Right renal cortex interstitium (tissue), 3 donors: ENCODE results near the gene IGSF11. TPM values are rescaled to one million over a fixed set of nuclear protein-coding genes. Genes with fewer than 3 reads are reported as not detected.
"Not testable (repeated sequence)": the region's sequence is repeated elsewhere in the genome, so short reads cannot be mapped to it uniquely, and the experiment has no call there.

Experiments used
- DNase-seq, 3 donors: peaks; one replicate each; pipeline ENCODE4 v3.0.0-alpha.2; 2013; ENCODE audit warnings: low read depth in 3 of 3, low spot score in 2 of 3
- polyA plus RNA-seq, 3 donors: library from polyadenylated mRNA; unstranded; fragments of 120-200 nt; gene quantifications; one replicate each; pipeline ENCODE4 v1.2.1, GENCODE V29; 2013; ENCODE audit not compliant: insufficient read length in 3 of 3

Gene IGSF11, protein sequence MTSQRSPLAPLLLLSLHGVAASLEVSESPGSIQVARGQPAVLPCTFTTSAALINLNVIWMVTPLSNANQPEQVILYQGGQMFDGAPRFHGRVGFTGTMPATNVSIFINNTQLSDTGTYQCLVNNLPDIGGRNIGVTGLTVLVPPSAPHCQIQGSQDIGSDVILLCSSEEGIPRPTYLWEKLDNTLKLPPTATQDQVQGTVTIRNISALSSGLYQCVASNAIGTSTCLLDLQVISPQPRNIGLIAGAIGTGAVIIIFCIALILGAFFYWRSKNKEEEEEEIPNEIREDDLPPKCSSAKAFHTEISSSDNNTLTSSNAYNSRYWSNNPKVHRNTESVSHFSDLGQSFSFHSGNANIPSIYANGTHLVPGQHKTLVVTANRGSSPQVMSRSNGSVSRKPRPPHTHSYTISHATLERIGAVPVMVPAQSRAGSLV
- 1 to 10 TPM; 4.0 to 6.4 (median 5.0) TPM for polyA plus RNA-seq

DNA sequence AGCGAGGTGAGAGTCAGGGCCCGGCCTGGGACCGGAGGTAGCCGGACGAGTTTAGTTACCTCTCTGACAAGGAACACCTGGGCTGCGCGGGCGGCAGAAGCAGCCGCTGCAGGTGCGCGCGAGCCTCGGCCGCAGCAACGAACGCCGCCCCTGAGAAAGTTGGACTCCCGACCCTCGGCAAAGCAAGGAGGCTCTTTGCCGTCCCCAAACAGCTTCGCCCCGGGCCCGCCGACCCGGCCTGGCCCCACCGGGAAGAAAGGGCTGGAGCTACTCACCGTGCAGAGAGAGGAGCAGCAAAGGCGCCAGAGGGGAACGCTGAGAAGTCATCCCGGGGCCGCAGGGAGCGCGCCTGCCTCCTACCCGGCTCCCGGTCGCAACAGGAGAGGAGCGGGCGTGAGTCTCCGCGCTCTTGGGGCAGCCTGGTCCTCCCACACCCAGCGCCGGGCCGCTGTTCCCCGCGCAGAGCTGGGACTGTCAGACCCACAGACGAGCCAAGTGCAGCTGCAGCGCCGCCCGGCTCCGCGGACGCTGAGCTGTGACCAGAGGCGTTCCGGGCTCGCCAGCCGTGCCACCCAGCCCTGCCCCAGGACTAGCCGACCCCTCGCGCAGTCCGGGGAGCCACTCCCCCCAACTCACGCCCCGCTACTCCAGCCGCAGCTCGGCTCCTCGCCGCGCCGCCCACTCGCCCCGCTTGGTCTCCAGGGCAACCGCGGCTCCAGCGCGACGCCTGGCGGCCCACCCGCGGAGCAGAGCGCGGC, at the start of gene IGSF11:
Gene IGSF11, minus strand, starts transcription at position 591 of the 758 bp plus-strand sequence. Its CDS starts 264 bp downstream, at position 327.
- DNase-seq = peak in 2 of 3 donors; percentile 54 to 66

DNA sequence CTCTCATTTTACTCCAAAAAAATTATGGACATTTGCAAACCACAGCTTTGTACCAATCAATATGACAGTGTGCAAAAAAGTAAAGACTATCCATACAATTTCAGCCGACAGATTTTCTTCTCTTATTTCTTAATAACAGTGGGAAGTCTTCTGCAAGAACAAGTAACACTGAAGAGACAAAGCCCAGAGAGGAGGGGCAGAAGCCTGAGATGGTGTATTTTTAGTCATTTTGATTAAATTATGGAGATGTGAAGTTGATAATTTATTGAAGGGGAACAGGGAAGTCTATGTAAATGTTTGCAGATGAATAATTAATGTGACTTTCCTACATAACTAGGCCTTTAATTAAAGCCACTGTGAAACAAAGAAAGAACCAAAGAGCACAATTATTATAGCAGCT, 45.7 kb upstream of the IGSF11 start:
- no peak for DNase-seq

GRCh38 chr3:119073258-119074001, 38.8 kb upstream of the IGSF11 start:
- DNase-seq = no peak

DNA sequence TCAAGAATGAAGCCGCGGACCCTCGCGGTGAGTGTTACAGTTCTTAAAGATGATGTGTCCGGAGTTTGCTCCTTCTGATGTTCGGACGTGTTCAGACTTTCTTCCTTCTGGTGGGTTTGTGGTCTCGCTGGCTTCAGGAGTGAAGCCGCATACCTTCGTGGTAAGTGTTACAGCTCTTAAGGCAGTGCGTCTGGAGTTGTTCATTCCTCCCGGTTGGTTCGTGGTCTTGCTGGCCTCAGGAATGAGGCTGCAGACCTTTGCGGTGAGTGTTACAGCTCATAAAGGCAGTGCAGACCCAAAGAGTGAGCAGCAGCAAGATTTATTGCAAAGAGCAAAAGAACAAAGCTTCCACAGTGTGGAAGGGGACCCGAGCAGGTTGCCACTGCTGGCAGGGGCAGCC, 37.8 kb upstream of the IGSF11 start:
- DNase-seq = not testable (repeated sequence)

DNA sequence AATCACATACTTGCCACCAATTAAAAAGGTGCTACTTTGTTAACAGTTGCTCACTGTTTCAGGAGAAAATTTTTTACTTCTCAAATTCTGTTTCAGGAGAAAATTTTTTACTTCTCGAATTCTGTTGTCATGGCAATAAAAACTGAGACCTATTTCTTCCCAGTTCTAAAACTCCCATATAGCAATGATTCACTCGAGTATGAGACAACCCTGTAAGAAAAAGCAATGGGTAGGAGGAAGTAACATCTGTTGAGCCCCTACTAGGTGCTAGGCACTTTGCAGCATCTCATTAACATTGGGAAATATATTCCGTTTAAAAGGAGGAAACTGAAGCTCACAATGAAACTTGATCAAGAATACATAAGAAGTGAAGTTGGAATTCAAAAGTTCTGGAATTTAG, 35.1 kb upstream of the IGSF11 start:
- no peak for DNase-seq

- no peak for DNase-seq
Measured at GRCh38 chr3:119063471-119063870, 28.8 kb upstream of the IGSF11 start.

DNA sequence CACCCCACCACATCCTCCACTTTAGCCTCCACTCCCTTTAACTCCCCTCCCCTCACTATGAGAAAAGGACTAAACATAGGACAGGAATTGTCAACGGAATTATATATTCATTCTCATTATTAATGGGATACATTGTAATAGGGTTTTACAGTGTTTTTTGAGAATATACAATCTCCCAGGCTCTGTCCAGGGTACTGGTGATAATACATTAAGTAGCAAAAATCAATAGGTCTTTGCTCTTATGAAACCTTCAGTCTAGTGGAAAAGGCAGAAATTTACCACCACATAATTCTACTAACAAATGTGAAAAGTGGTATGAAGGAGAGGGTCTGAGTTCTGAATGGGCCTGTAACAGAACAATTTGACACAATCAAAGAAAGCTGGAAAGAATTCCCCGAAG, 28.2 kb upstream of the IGSF11 start:
- DNase-seq = no peak

- DNase-seq = no peak
Measured at GRCh38 chr3:119044593-119044992, 9.9 kb upstream of the IGSF11 start.

DNA sequence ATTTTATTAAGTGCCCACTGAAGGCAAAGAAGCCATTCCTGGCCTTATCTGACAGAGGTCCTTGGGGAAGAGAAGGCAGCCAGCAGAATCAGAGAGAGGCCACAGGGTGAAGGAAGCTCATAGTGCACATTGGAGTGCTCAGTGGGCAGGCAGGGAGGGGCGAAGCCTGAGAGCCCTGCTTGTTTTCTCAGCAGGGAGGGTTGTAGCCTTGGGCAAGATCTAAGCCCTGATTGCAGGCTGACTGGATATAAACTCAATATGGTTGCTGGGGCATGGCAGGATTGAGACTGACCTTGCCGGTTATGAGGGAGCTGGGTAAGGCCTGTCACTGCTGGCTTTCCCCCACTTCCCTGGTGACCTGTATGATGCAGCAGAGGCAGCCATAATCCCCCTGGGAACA, 7.5 kb upstream of the IGSF11 start:
- no peak for DNase-seq

DNA sequence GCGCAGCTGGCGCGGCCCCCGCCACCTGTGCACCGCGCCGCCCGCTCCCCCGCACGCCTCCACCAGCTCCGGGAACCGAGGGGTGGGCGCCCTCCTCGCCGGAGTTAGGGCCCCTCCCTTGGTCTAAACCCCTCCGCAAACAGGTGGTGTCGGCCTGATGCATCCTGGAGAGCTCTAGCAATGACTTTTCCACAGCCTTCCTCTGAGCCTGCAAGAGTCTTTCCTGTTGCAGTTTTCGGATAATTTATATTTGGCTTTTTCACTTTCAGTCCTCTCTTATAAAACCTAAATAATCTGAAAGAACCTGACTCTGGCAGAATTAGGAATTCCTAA, 334 bp upstream of the IGSF11 start:
- DNase-seq = no peak

- DNase-seq = no peak
Measured at GRCh38 chr3:119033393-119034255, 1.0 kb downstream of the IGSF11 start.

DNA sequence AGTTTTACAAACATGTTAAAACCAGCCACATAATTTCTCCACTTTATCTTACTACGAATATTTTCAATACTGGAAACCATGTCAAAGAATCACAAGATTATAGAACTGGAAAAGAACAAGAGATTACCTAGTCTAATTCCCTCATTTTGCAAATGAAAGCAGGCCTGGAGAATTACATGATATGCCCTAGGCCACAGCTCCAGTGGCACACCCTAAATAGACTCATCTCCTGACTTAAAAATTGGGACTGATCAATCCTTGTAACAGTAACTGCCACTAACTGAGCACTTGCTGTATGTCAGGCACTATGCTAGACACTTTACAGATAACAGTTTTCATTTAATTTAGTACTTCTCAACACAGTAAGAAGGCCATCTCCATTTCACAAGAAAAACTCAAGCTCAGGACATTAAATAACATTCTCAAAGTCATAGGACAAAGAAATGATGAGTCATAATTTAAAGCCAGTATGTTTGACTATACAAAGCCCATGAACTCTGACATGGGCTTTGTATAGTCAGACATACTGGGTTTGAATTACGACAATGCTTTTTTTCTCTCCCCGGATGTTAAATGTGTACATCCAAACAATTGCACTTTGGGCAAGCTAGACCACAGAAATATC, 9.4 kb downstream of the IGSF11 start:
- DNase-seq = no peak

- no peak for DNase-seq
Measured at GRCh38 chr3:119019767-119020518, 14.7 kb downstream of the IGSF11 start.

GRCh38 chr3:119018690-119019463, 15.8 kb downstream of the IGSF11 start:
- DNase-seq = no peak

GRCh38 chr3:119015942-119016341, 18.7 kb downstream of the IGSF11 start:
- DNase-seq = no peak

DNA sequence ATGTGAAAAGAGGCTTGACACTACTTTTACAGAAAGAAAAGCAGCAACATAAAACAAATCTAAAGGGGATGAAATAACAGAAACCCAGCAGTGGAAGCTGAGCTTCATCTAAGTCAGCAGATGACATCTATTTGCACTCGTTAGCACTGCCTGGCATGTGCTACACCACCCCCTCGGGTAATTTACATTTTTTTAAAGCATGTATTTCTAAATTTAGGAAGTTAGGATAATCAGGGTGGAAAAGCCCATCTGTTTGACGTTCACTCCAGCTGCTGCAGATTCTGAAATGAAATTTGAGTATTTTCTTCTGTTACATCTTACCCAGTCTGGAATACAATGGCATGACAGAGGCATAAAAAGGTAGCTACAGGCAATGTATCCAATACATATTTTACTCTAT, 20.7 kb downstream of the IGSF11 start:
- no peak for DNase-seq

DNA sequence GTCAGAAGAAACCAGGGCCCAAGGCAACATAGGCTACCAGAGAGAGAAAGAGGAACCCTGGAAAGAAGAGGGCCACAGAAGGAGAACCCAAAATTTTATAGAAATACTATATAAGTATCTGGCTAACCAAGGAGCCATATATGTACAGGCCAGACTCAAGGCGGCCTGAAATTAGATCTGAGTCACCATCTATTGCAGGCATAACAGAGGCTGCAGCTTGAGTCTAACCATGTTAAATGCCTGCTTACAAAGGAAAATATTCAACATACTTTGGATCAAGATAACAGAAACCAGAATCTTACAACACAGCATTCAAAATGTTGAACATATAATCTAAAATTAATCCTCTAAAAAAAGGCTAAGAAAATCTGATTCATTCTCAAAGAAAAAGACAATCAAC, 23.1 kb downstream of the IGSF11 start:
- DNase-seq = no peak

GRCh38 chr3:118997190-118997589, 37.5 kb downstream of the IGSF11 start:
- no peak for DNase-seq
